IMR-90 (cell line): ENCODE measurements around the gene LRRC37B. TPM values are rescaled to one million over a fixed set of nuclear protein-coding genes. Genes with fewer than 3 reads are reported as not detected.
A peak's percentile ranks its signal among the peaks of the same experiment; 100 is the strongest.

ENCODE experiments used
- ATAC-seq: fragments of 200-7000 bp; cut with Tn5 transposase; 2 replicates; pipeline ENCODE4 v1.9.1; 2020; ENCODE audit warnings: low read depth, mild to moderate bottlenecking, moderate library complexity
- BruUV-seq: library from RNA; stranded (reverse); fragments of 400-500 nt; replicated peaks from 2 replicates; lab custom pipeline; 2021; lab: Mats Ljungman, UMichigan
- CTCF ChIA-PET: fragments of 300-600 bp; formaldehyde crosslinking; extraction: SDS; loops from one replicate; lab custom pipeline; 2021; ENCODE audit warnings: antibody characterized with exemption; lab: Yijun Ruan, JAX
- POLR2A ChIA-PET: fragments of 300-600 bp; sonication (Branson Sonifier 250); formaldehyde crosslinking; loops from one replicate; lab custom pipeline; 2022; ENCODE audit warnings: antibody characterized with exemption; ENCODE audit not compliant: unreplicated experiment; lab: Charles Lee
- DNase-seq: peaks from one replicate; pipeline ENCODE4 v3.0.0; 2013
- H2AFZ ChIP-seq: replicated peaks from 2 replicates; pipeline ENCODE3; 2013; ENCODE audit warnings: low read length, mild to moderate bottlenecking; ENCODE audit not compliant: poor library complexity
- H2AK5ac ChIP-seq: 2 replicates; pipeline ENCODE4 v1.6.1; 2013; ENCODE audit warnings: low read depth, low read length, inconsistent platforms
- H2AK9ac ChIP-seq: replicated peaks from 2 replicates; pipeline ENCODE3; 2013; ENCODE audit warnings: mild to moderate bottlenecking, low read depth, low read length, moderate library complexity; ENCODE audit not compliant: poor library complexity
- H2BK120ac ChIP-seq: 2 replicates; pipeline ENCODE4 v1.6.1; 2013; ENCODE audit warnings: low read depth, low read length, inconsistent platforms
- H2BK15ac ChIP-seq: 3 replicates; pipeline ENCODE4 v1.6.1; 2013; ENCODE audit warnings: low read depth, low read length, inconsistent platforms
- H2BK20ac ChIP-seq: 2 replicates; pipeline ENCODE4 v1.6.1; 2013; ENCODE audit warnings: low read depth, mild to moderate bottlenecking, inconsistent platforms, low read length, moderate library complexity
- H2BK5ac ChIP-seq: 2 replicates; pipeline ENCODE4 v1.6.1; 2013; ENCODE audit warnings: mild to moderate bottlenecking, low read depth, low read length, inconsistent platforms; ENCODE audit not compliant: poor library complexity, severe bottlenecking
- H3K14ac ChIP-seq: replicated peaks from 2 replicates; pipeline ENCODE4 v1.6.1; 2013; ENCODE audit warnings: low read depth, low read length, inconsistent platforms
- H3K18ac ChIP-seq: 2 replicates; pipeline ENCODE4 v1.6.1; 2013; ENCODE audit warnings: low read depth, low read length, control low read depth
- H3K23ac ChIP-seq: 2 replicates; pipeline ENCODE4 v1.6.1; 2013; ENCODE audit warnings: low read depth, low read length, inconsistent platforms
- H3K27ac ChIP-seq: 2 replicates; pipeline ENCODE4 v1.5.1; 2013; ENCODE audit warnings: mild to moderate bottlenecking, control low read depth, low read length; ENCODE audit not compliant: insufficient read depth
- H3K27me3 ChIP-seq: 2 replicates; pipeline ENCODE4 v1.6.1; 2013; ENCODE audit warnings: low read length; ENCODE audit not compliant: control insufficient read depth, insufficient read depth
- H3K36me3 ChIP-seq: 2 replicates; pipeline ENCODE4 v1.6.1; 2013; ENCODE audit warnings: low read length, mixed read lengths; ENCODE audit not compliant: control insufficient read depth, insufficient read depth
- H3K4ac ChIP-seq: 2 replicates; pipeline ENCODE4 v1.6.1; 2013; ENCODE audit warnings: low read depth, low read length, inconsistent platforms
- H3K4me1 ChIP-seq: 2 replicates; pipeline ENCODE4 v1.6.1; 2013; ENCODE audit warnings: low read length, mixed read lengths; ENCODE audit not compliant: control insufficient read depth, insufficient read depth
- H3K4me2 ChIP-seq: 2 replicates; pipeline ENCODE4 v1.6.1; 2013; ENCODE audit warnings: low read depth, mild to moderate bottlenecking, control low read depth, low read length, moderate library complexity
- H3K4me3 ChIP-seq: 2 replicates; pipeline ENCODE4 v1.5.1; 2013; ENCODE audit warnings: low read depth, mild to moderate bottlenecking, control low read depth, low read length, moderate library complexity; ENCODE audit not compliant: insufficient read depth
- H3K56ac ChIP-seq: 2 replicates; pipeline ENCODE4 v1.6.1; 2013; ENCODE audit warnings: low read length, inconsistent platforms; ENCODE audit not compliant: insufficient read depth; ENCODE audit errors: extremely low read depth
- H3K79me1 ChIP-seq, 2 experiments: 2 replicates each; pipeline ENCODE4 v1.6.1; 2013; ENCODE audit warnings: low read length in 2 of 2, inconsistent platforms in 1 of 2, low read depth in 1 of 2
- H3K9ac ChIP-seq: 2 replicates; pipeline ENCODE4 v1.6.1; 2013; ENCODE audit warnings: low read depth, low read length, control low read depth
- H3K9me1 ChIP-seq: 2 replicates; pipeline ENCODE4 v1.6.1; 2013; ENCODE audit warnings: low read length, inconsistent platforms; ENCODE audit not compliant: insufficient read depth
- H3K9me3 ChIP-seq: 2 replicates; pipeline ENCODE4 v1.6.1; 2013; ENCODE audit warnings: low read length; ENCODE audit not compliant: control insufficient read depth, insufficient read depth
- H4K20me1 ChIP-seq: 2 replicates; pipeline ENCODE4 v1.6.1; 2013; ENCODE audit warnings: low read length, inconsistent platforms; ENCODE audit not compliant: insufficient read depth
- H4K5ac ChIP-seq: 2 replicates; pipeline ENCODE4 v1.6.1; 2013; ENCODE audit warnings: mild to moderate bottlenecking, low read depth, low read length, control low read depth
- H4K8ac ChIP-seq, 2 experiments: 2 replicates each; pipeline ENCODE4 v1.6.1; 2013; ENCODE audit warnings: low read depth in 2 of 2, low read length in 2 of 2, control low read depth in 1 of 2, inconsistent platforms in 1 of 2
- H4K91ac ChIP-seq: 2 replicates; pipeline ENCODE4 v1.6.1; 2013; ENCODE audit warnings: low read depth, low read length, inconsistent platforms; ENCODE audit not compliant: insufficient read depth
- BHLHE40 ChIP-seq: fragments of 150-350 bp; IDR thresholded peaks from 2 replicates; pipeline ENCODE4 v1.6.1; 2016; ENCODE audit warnings: mild to moderate bottlenecking, low read depth, low read length
- CEBPB ChIP-seq: IDR thresholded peaks from 2 replicates; pipeline ENCODE4 v1.6.1; 2012; ENCODE audit warnings: low read depth, low read length, improper control_type of control experiment
- CHD1 ChIP-seq: IDR thresholded peaks from 2 replicates; pipeline ENCODE4 v1.6.1; 2012; ENCODE audit warnings: low read depth, low read length, improper control_type of control experiment
- FOS ChIP-seq: fragments of 150-350 bp; IDR thresholded peaks from 2 replicates; pipeline ENCODE4 v1.6.1; 2016; ENCODE audit warnings: low read depth, low read length
- MAZ ChIP-seq: IDR thresholded peaks from 2 replicates; pipeline ENCODE4 v1.6.1; 2012; ENCODE audit warnings: low read depth, mild to moderate bottlenecking, low read length, improper control_type of control experiment, moderate library complexity, borderline replicate concordance
- MXI1 ChIP-seq: IDR thresholded peaks from 2 replicates; pipeline ENCODE4 v1.6.1; 2012; ENCODE audit warnings: low read depth, mild to moderate bottlenecking, low read length, moderate library complexity, borderline replicate concordance
- NFE2L2 ChIP-seq: fragments of 150-350 bp; IDR thresholded peaks from 2 replicates; pipeline ENCODE4 v1.6.1; 2016; ENCODE audit warnings: low read depth, mild to moderate bottlenecking, low read length
- POLR2A ChIP-seq: IDR thresholded peaks from 2 replicates; pipeline ENCODE4 v1.6.1; 2012; ENCODE audit warnings: mild to moderate bottlenecking, low read depth, low read length
- RAD21 ChIP-seq: IDR thresholded peaks from 2 replicates; pipeline ENCODE4 v1.6.1; 2012; ENCODE audit warnings: low read length, improper control_type of control experiment
- RFX5 ChIP-seq: IDR thresholded peaks from 2 replicates; pipeline ENCODE4 v1.8.0; 2012; ENCODE audit warnings: low read depth, mild to moderate bottlenecking, low read length, moderate library complexity
- SMC3 ChIP-seq: fragments of 150-350 bp; IDR thresholded peaks from 2 replicates; pipeline ENCODE4 v1.6.1; 2016; ENCODE audit warnings: low read depth, mild to moderate bottlenecking, antibody characterized with exemption, low read length, moderate library complexity
- WGBS, 2 experiments: methylation state at CpG; one replicate each; pipeline versions ENCODE4 v1.1.5 to v1.1.7; 2013; ENCODE audit warnings: missing lambda C conversion rate in 2 of 2; ENCODE audit not compliant: insufficient read length in 1 of 2; ENCODE audit errors: extremely low coverage in 2 of 2; 5-methylcytosine and 5-hydroxymethylcytosine counted together
- dilution Hi-C: fragments of 300-500 bp; cut with HindIII; formaldehyde crosslinking; loops from one replicate; pipeline ENCODE4 v1.14.3; 2018; ENCODE audit warnings: low sequenced_read_pairs; ENCODE audit not compliant: unreplicated experiment
- in situ Hi-C: fragments of 300-500 bp; cut with MboI; formaldehyde crosslinking; loops from 3 replicates; pipeline ENCODE4 v1.14.3; 2019; ENCODE audit warnings: low sequenced_read_pairs, inconsistent platforms, mixed read lengths
- intact Hi-C: fragments of 100-400 bp; cut with micrococcal nuclease; formaldehyde crosslinking; loops from 2 replicates; pipeline ENCODE4 v1.10.0; 2022
- polyA plus RNA-seq, 3 experiments: library from polyadenylated mRNA; depleted of rRNA; stranded (reverse); fragments of >200 nt; gene quantifications; 2 replicates each; pipeline ENCODE4 v1.2.3, GENCODE V29; 2012; ENCODE audit warnings: low replicate concordance in 1 of 3
- total RNA-seq: library from RNA; depleted of rRNA; stranded (reverse); fragments of >200 nt; gene quantifications from 2 replicates; pipeline ENCODE4 v1.2.3, GENCODE V29; 2012
- TF ChIP-seq, protein P1 (sequence below): fragments of 150-350 bp; IDR thresholded peaks from 2 replicates; pipeline ENCODE4 v1.6.1; 2017; ENCODE audit warnings: mild to moderate bottlenecking, antibody characterized with exemption, low read length, low read depth
- TF ChIP-seq, protein P2 (sequence below): conservative IDR thresholded peaks from 2 replicates; pipeline ENCODE4 v1.5.1; 2012; ENCODE audit warnings: mild to moderate bottlenecking, low read depth, low read length, improper control_type of control experiment

LRRC37B gene
- total and polyA plus RNA-seq, 2 of the 4 experiments (the other 2 are of a cell fraction) = 4.3 to 7.2 TPM

DNA sequence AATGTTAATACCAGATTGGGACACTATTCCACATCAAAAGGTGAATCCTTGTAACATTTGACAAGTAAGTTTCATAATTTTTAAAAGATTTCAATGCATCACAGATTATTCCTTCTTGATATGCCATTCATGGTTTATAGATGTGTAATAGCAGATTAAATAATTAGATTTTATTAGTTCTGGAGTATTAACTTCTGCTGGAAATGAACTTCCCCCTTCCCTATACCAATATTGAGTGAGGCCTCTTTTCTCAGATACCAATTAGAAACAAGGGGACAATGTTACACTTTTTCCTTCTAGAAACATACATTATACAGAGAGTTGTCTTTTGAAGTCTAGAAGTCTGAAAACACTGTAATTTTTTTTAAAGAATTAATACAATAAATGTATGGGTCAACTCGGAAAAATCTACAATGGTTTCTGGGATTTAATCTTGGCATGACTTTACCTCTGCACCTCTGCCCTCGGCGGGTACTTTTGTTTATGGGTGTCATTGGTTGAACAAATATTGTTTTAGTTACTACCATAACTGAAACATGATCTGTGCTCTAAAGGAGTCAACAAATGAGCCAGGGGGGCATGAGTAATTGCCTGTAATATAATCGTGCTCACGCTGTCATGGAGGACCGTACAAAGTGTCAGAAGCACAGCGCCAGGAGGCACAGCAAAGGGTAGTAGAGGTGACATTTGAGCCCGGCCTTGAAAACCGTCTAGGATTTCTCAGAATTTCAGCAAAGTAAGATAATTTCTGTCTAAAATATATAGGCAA is 8.2 kb downstream of the LRRC37B start:
- Histone ChIP-seq H2BK120ac (no peak overlapping the region), H3K23ac (no peak overlapping the region), H3K27ac (no peak overlapping the region), H2AK5ac (no peak overlapping the region), H3K18ac (no peak overlapping the region), H2AK9ac (no peak overlapping the region), H4K8ac (no peak overlapping the region), H4K91ac (no peak overlapping the region), H3K4me1 (no peaks in the 10 kb centered on the region), H2BK5ac (no peak overlapping the region), H3K9me3 (no peaks in the 10 kb centered on the region), H3K56ac (no peak overlapping the region), H2AFZ (no peak overlapping the region), H3K14ac (no peak overlapping the region), H3K4me2 (no peak overlapping the region; the same call in 1 of the 2 replicates), H3K4ac (no peak overlapping the region), H4K5ac (no peak overlapping the region), H4K20me1 (peaks cover 8% of the 10 kb centered on the region; the same call in 1 of the 2 replicates), H3K36me3 (peaks cover 6% of the 10 kb centered on the region), H3K27me3 (no peaks in the 10 kb centered on the region), H3K4me3 (no peak overlapping the region), H2BK20ac (no peak overlapping the region), H3K9ac (no peak overlapping the region), H3K79me1 (peaks cover 11 to 28% of the 10 kb centered on the region in 2 experiments; a peak in 3 of 4 replicates), H2BK15ac (no peak overlapping the region), H3K9me1 (no peaks in the 10 kb centered on the region)
- TF ChIP-seq SMC3 (no peak), MAZ (no peak), NFE2L2 (no peak), CEBPB (no peak), POLR2A (no peak), RFX5 (no peak), RAD21 (no peak), BHLHE40 (no peak), CHD1 (no peak), MXI1 (no peak), FOS (no peak)
- TF ChIP-seq, protein P1, sequence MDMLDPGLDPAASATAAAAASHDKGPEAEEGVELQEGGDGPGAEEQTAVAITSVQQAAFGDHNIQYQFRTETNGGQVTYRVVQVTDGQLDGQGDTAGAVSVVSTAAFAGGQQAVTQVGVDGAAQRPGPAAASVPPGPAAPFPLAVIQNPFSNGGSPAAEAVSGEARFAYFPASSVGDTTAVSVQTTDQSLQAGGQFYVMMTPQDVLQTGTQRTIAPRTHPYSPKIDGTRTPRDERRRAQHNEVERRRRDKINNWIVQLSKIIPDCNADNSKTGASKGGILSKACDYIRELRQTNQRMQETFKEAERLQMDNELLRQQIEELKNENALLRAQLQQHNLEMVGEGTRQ = no peak
- TF ChIP-seq, protein P2, sequence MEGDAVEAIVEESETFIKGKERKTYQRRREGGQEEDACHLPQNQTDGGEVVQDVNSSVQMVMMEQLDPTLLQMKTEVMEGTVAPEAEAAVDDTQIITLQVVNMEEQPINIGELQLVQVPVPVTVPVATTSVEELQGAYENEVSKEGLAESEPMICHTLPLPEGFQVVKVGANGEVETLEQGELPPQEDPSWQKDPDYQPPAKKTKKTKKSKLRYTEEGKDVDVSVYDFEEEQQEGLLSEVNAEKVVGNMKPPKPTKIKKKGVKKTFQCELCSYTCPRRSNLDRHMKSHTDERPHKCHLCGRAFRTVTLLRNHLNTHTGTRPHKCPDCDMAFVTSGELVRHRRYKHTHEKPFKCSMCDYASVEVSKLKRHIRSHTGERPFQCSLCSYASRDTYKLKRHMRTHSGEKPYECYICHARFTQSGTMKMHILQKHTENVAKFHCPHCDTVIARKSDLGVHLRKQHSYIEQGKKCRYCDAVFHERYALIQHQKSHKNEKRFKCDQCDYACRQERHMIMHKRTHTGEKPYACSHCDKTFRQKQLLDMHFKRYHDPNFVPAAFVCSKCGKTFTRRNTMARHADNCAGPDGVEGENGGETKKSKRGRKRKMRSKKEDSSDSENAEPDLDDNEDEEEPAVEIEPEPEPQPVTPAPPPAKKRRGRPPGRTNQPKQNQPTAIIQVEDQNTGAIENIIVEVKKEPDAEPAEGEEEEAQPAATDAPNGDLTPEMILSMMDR = no peak
- WGBS, 2 experiments = no CpG with 5 or more reads among the region's 9 CpGs
- POLR2A ChIA-PET = no interaction called here
- ATAC-seq = peak; percentile 42; the same call in 1 of the 2 replicates
- BruUV-seq = no TSS peak
- intact Hi-C loops = no loop called here
- DNase-seq = peak; percentile 33
- dilution Hi-C loops = no loop called here
- in situ Hi-C loops = no loop called here
- CTCF ChIA-PET = no interaction called here
